DMS114 treated with DMSO at 0.1 percent for 48 hours (cell line): ENCODE data around the gene TMUB1.
A peak's percentile ranks its signal among the peaks of the same experiment; 100 is the strongest.

Experiments used
- DNase-seq: peaks from one replicate; lab custom pipeline; 2025; ENCODE audit not compliant: unreplicated experiment; lab: John Stamatoyannopoulos, UW

Gene TMUB1

GRCh38 chr7:151071032-151071866, 12.0 kb downstream of the TMUB1 start:
- DNase-seq: no peak

GRCh38 chr7:151070574-151070960, 12.7 kb downstream of the TMUB1 start:
- no peak for DNase-seq

GRCh38 chr7:151069841-151070573, 13.3 kb downstream of the TMUB1 start:
- DNase-seq: no peak

- no peak for DNase-seq
Observed at GRCh38 chr7:151068069-151068773, 15.1 kb downstream of the TMUB1 start.

- DNase-seq: no peak
Observed at GRCh38 chr7:151066273-151066974, 16.9 kb downstream of the TMUB1 start.

GRCh38 chr7:151065516-151065915, 17.8 kb downstream of the TMUB1 start:
- DNase-seq: no peak

GRCh38 chr7:151064993-151065392, 18.3 kb downstream of the TMUB1 start:
- no peak for DNase-seq

GRCh38 chr7:151064454-151064853, 18.8 kb downstream of the TMUB1 start:
- no peak for DNase-seq

GRCh38 chr7:151063212-151063561, 20.1 kb downstream of the TMUB1 start:
- no peak for DNase-seq

- DNase-seq: no peak
Observed at GRCh38 chr7:151062399-151063211, 20.7 kb downstream of the TMUB1 start.

- no peak for DNase-seq
Observed at GRCh38 chr7:151062111-151062398, 21.2 kb downstream of the TMUB1 start.

GRCh38 chr7:151061213-151062110, 21.8 kb downstream of the TMUB1 start:
- no peak for DNase-seq

GRCh38 chr7:151060416-151061212, 22.7 kb downstream of the TMUB1 start:
- no peak for DNase-seq

GRCh38 chr7:151060113-151060415, 23.2 kb downstream of the TMUB1 start:
- no peak for DNase-seq

- DNase-seq: peak; percentile 55
Observed at GRCh38 chr7:151059367-151060112, 23.8 kb downstream of the TMUB1 start, which contains the start of gene SLC4A2. Gene SLC4A2, plus strand, starts transcription at chr7:151059589. Its CDS starts 2,399 bp downstream, at chr7:151061988.

- DNase-seq: no peak
Observed at GRCh38 chr7:151058781-151059366, 24.4 kb downstream of the TMUB1 start.

- peak; percentile 98 for DNase-seq
Observed at GRCh38 chr7:151057989-151058780, 25.1 kb downstream of the TMUB1 start.
